Testis (tissue), 2 donors: ENCODE data around the gene GLT1D1.

ENCODE experiments used
- POLR2A ChIP-seq: fragments of 450-650 bp; IDR thresholded peaks from one replicate; pipeline ENCODE4 v1.6.1; 2017; ENCODE audit warnings: antibody characterized with exemption, mild to moderate bottlenecking, moderate library complexity
- TF ChIP-seq, protein P1 (sequence below), 3 experiments: fragments of 450-650 bp in 2 of 3; fragments of 200-600 bp in 1 of 3; sonication (generic) in 1 of 3; IDR thresholded peaks; one replicate each; pipeline ENCODE4 v1.5.1; 2016 to 2019; ENCODE audit warnings: antibody characterized with exemption in 3 of 3, mild to moderate bottlenecking in 2 of 3, moderate library complexity in 1 of 3

GRCh38 chr12:128910629-128911028, 57.4 kb downstream of the GLT1D1 start:
- TF ChIP-seq, protein P1, sequence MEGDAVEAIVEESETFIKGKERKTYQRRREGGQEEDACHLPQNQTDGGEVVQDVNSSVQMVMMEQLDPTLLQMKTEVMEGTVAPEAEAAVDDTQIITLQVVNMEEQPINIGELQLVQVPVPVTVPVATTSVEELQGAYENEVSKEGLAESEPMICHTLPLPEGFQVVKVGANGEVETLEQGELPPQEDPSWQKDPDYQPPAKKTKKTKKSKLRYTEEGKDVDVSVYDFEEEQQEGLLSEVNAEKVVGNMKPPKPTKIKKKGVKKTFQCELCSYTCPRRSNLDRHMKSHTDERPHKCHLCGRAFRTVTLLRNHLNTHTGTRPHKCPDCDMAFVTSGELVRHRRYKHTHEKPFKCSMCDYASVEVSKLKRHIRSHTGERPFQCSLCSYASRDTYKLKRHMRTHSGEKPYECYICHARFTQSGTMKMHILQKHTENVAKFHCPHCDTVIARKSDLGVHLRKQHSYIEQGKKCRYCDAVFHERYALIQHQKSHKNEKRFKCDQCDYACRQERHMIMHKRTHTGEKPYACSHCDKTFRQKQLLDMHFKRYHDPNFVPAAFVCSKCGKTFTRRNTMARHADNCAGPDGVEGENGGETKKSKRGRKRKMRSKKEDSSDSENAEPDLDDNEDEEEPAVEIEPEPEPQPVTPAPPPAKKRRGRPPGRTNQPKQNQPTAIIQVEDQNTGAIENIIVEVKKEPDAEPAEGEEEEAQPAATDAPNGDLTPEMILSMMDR (IDR thresholded peaks at IDR 0.05) = no peak
- TF ChIP-seq POLR2A = no peak
